Endothelial cell of umbilical vein (primary cell): ENCODE measurements around the gene LRRK2. TPM values are rescaled to one million over a fixed set of nuclear protein-coding genes. Genes with fewer than 3 reads are reported as not detected.

Experiments
- BruUV-seq: library from RNA; stranded (reverse); fragments of 400-500 nt; replicated peaks from 2 replicates; lab custom pipeline; 2021; lab: Mats Ljungman, UMichigan
- CTCF ChIA-PET: fragments of 300-600, 350-600 bp; sonication (Branson Sonifier 250); formaldehyde crosslinking; loops from one replicate; lab custom pipeline; 2021; ENCODE audit warnings: antibody characterized with exemption, inconsistent platforms; lab: Charles Lee
- POLR2A ChIA-PET: fragments of 300-600, 350-600 bp; sonication (Branson Sonifier 250); formaldehyde crosslinking; loops from one replicate; lab custom pipeline; 2021; ENCODE audit warnings: antibody characterized with exemption, inconsistent platforms; lab: Charles Lee
- DNase-seq: peaks from one replicate; pipeline ENCODE4 v3.0.0-alpha.2; 2011; ENCODE audit warnings: low read depth, low spot score
- FAIRE-seq: peaks from 2 replicates; lab custom pipeline; 2011; peaks lifted over from hg19 to GRCh38; lab: Jason Lieb, UNC
- H2AFZ ChIP-seq: 2 replicates; pipeline ENCODE4 v1.6.0; 2012; ENCODE audit warnings: low read depth, low read length, control low read depth, inconsistent platforms
- H3K27ac ChIP-seq: 2 replicates; pipeline ENCODE4 v1.5.1; 2011; ENCODE audit warnings: low read depth, mild to moderate bottlenecking, control low read depth, low read length, moderate library complexity; ENCODE audit not compliant: insufficient read depth
- H3K27me3 ChIP-seq, 2 experiments: 2 replicates each; pipeline versions ENCODE4 v1.6.0 to v1.6.1; 2011; ENCODE audit warnings: low read length in 2 of 2, mixed read lengths in 1 of 2; ENCODE audit not compliant: control insufficient read depth in 2 of 2, insufficient read depth in 2 of 2
- H3K36me3 ChIP-seq, 2 experiments: 2 replicates in 1 of 2; 3 replicates in 1 of 2; pipeline ENCODE4 v1.5.1; 2011; ENCODE audit warnings: low read length in 2 of 2, mild to moderate bottlenecking in 1 of 2, moderate library complexity in 1 of 2; ENCODE audit not compliant: control insufficient read depth in 2 of 2, insufficient read depth in 2 of 2; ENCODE audit errors: extremely low read depth in 1 of 2
- H3K4me1 ChIP-seq: 3 replicates; pipeline ENCODE4 v1.5.1; 2011; ENCODE audit warnings: mild to moderate bottlenecking, low read length; ENCODE audit not compliant: control insufficient read depth, insufficient read depth; ENCODE audit errors: extremely low read depth
- H3K4me2 ChIP-seq: 2 replicates; pipeline ENCODE4 v1.6.1; 2011; ENCODE audit warnings: low read length, control low read depth, mixed read lengths; ENCODE audit not compliant: insufficient read depth
- H3K4me3 ChIP-seq, 3 experiments: fragments of 200-600 bp in 1 of 3; sonication (generic), shearing (Covaris generic) in 1 of 3; replicated peaks in 1 of 3; 2 replicates each; pipeline ENCODE4 v1.5.1; 2011 to 2016; ENCODE audit warnings: control low read depth in 3 of 3, low read length in 3 of 3, mild to moderate bottlenecking in 2 of 3, inconsistent platforms in 1 of 3, low read depth in 1 of 3, moderate library complexity in 1 of 3; ENCODE audit not compliant: insufficient read depth in 1 of 3
- H3K79me2 ChIP-seq: 2 replicates; pipeline ENCODE4 v1.6.0; 2012; ENCODE audit warnings: low read length, inconsistent platforms; ENCODE audit not compliant: control insufficient read depth, insufficient read depth
- H3K9ac ChIP-seq: replicated peaks from 2 replicates; pipeline ENCODE3; 2011; ENCODE audit warnings: low read length, control low read depth; ENCODE audit not compliant: insufficient read depth; ENCODE audit errors: extremely low read depth
- H3K9me1 ChIP-seq: replicated peaks from 3 replicates; pipeline ENCODE4 v1.6.0; 2011; ENCODE audit warnings: mild to moderate bottlenecking, low read length; ENCODE audit not compliant: control insufficient read depth, insufficient read depth; ENCODE audit errors: extremely low read depth
- H3K9me3 ChIP-seq: replicated peaks from 2 replicates; pipeline ENCODE4 v1.5.1; 2012; ENCODE audit warnings: low read length, inconsistent platforms; ENCODE audit not compliant: control insufficient read depth, insufficient read depth
- H4K20me1 ChIP-seq: replicated peaks from 2 replicates; pipeline ENCODE3; 2011; ENCODE audit warnings: mild to moderate bottlenecking, low read length; ENCODE audit not compliant: control insufficient read depth, insufficient read depth; ENCODE audit errors: extremely low read depth
- EZH2 ChIP-seq: IDR thresholded peaks from 2 replicates; pipeline ENCODE4 v1.6.1; 2012; ENCODE audit warnings: borderline replicate concordance, low read depth, mild to moderate bottlenecking, moderate library complexity, low read length, inconsistent platforms; ENCODE audit not compliant: severe bottlenecking
- FOS ChIP-seq: IDR thresholded peaks from 2 replicates; pipeline ENCODE4 v1.6.1; 2011; ENCODE audit warnings: mild to moderate bottlenecking, low read length, moderate library complexity, borderline replicate concordance; ENCODE audit not compliant: insufficient read depth
- JUN ChIP-seq: IDR thresholded peaks from 2 replicates; pipeline ENCODE4 v1.6.1; 2011; ENCODE audit warnings: borderline replicate concordance, low read depth; ENCODE audit not compliant: insufficient read length, insufficient read depth
- MYC ChIP-seq: IDR thresholded peaks from one replicate; pipeline ENCODE4 v1.6.1; 2011; ENCODE audit warnings: mild to moderate bottlenecking, low read depth, low read length
- POLR2A ChIP-seq: IDR thresholded peaks from 2 replicates; pipeline ENCODE4 v1.6.1; 2012; ENCODE audit warnings: low read depth, mild to moderate bottlenecking, control low read depth, low read length
- POLR2AphosphoS5 ChIP-seq: IDR thresholded peaks from 2 replicates; pipeline ENCODE4 v1.6.1; 2012; ENCODE audit warnings: low read depth, mild to moderate bottlenecking, control low read depth, low read length, moderate library complexity; ENCODE audit not compliant: insufficient read depth
- dilution Hi-C: fragments of 300-500 bp; cut with MboI; formaldehyde crosslinking; loops from one replicate; pipeline ENCODE4 v1.15.0; 2019; ENCODE audit warnings: low sequenced_read_pairs; ENCODE audit not compliant: extremely low pct_ligation_motif_present
- intact Hi-C: fragments of 100-400 bp; cut with micrococcal nuclease; formaldehyde crosslinking; loops from one replicate; pipeline ENCODE4 v1.10.0; 2022
- polyA plus RNA-seq, 4 experiments: library from polyadenylated mRNA; depleted of rRNA in 3 of 4; stranded (reverse) in 3 of 4; unstranded in 1 of 4; fragments of >200 nt; gene quantifications; 2 replicates each; pipeline versions ENCODE4 v1.2.1 to v1.2.3, GENCODE V29; 2011 to 2012; ENCODE audit warnings: missing spikeins in 1 of 4
- total RNA-seq: library from RNA; stranded (reverse); gene quantifications from 2 replicates; pipeline ENCODE4 v1.2.3, GENCODE V29; 2021
- TF ChIP-seq, protein P1 (sequence below), 2 donors: IDR thresholded peaks; 1 replicate in 1 of 2; 2 replicates in 1 of 2; pipeline ENCODE4 v1.5.1; 2011; ENCODE audit warnings: low read length in 2 of 2, mild to moderate bottlenecking in 2 of 2, moderate library complexity in 2 of 2, control low read depth in 1 of 2, inconsistent platforms in 1 of 2, low read depth in 1 of 2; ENCODE audit not compliant: insufficient read depth in 1 of 2; ENCODE audit errors: extremely low read depth in 1 of 2
- TF ChIP-seq, protein P2 (sequence below): IDR thresholded peaks from 2 replicates; pipeline ENCODE4 v1.6.1; 2011; ENCODE audit not compliant: insufficient read depth, insufficient read length

The LRRK2 gene
- total and polyA plus RNA-seq, 2 donors (not counting 3 experiments of a cell fraction or from before 2014, with no cell fraction given) = 0.26 to 2.2 TPM

DNA sequence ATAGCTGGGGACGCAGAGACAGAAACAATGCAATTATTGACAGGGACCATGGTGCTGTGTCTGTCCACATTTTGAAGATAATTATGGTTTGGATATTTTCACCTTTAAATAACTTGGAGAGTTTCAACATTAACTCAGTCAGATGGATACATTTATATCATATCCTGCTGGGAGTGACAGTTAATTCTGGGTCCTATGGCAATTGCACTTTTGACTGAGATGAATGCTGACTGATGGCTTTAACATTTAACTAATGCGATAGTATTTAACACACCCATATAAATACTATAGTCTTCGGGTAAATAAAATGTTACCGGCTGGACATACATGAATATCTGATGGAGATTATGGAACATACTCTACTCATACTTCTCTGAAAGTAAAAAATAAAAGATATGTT is 118.3 kb downstream of the LRRK2 start:
- DNase-seq (no peak), FAIRE-seq (no peak)
- Histone ChIP-seq H3K9me1 (no peaks in the 10 kb centered on the region), H3K4me3 (no peak overlapping the region), H4K20me1 (no peaks in the 10 kb centered on the region), H3K4me2 (no peak overlapping the region), H3K36me3 (no peaks in the 10 kb centered on the region), H2AFZ (no peak overlapping the region), H3K79me2 (no peaks in the 10 kb centered on the region), H3K9me3 (no peaks in the 10 kb centered on the region), H3K27ac (no peak overlapping the region), H3K27me3 (no peaks in the 10 kb centered on the region), H3K4me1 (no peaks in the 10 kb centered on the region), H3K9ac (no peak overlapping the region)
- intact Hi-C loops = no loop called here
- ChIA-PET CTCF (no interaction called here), POLR2A (no interaction called here)
- dilution Hi-C loops = no loop called here
- no TSS peak for BruUV-seq
- TF ChIP-seq JUN = no peak
- no peak for TF ChIP-seq FOS
- TF ChIP-seq, protein P1, sequence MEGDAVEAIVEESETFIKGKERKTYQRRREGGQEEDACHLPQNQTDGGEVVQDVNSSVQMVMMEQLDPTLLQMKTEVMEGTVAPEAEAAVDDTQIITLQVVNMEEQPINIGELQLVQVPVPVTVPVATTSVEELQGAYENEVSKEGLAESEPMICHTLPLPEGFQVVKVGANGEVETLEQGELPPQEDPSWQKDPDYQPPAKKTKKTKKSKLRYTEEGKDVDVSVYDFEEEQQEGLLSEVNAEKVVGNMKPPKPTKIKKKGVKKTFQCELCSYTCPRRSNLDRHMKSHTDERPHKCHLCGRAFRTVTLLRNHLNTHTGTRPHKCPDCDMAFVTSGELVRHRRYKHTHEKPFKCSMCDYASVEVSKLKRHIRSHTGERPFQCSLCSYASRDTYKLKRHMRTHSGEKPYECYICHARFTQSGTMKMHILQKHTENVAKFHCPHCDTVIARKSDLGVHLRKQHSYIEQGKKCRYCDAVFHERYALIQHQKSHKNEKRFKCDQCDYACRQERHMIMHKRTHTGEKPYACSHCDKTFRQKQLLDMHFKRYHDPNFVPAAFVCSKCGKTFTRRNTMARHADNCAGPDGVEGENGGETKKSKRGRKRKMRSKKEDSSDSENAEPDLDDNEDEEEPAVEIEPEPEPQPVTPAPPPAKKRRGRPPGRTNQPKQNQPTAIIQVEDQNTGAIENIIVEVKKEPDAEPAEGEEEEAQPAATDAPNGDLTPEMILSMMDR (IDR thresholded peaks at IDR 0.05; ENCODE audit: extremely low read depth in 1 of 2, insufficient read depth in 1 of 2, low read depth in 1 of 2, low read length in 2 of 2) = no peak
- TF ChIP-seq MYC = no peak
- TF ChIP-seq EZH2 = no peak

DNA sequence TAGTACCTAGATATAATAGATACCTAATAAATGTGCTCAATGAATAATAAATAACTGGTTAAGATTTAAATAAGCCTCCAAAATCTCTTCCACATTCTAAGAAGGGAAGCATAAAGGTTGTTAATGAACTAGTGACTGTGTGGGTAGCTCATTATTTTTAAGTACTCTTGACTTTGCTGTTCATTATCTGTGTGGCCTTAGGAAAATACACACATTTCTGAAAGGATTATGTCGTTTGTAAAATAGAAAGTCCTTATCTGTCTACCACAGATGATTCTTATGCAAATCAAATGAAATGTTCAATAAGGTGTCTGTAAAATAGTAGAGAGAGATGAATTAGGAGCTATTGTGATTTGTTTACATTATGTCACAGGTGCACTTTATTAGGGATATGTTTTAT is 119.5 kb downstream of the LRRK2 start:
- no peaks in the 10 kb centered on the region for H3K79me2 ChIP-seq
- ChIA-PET POLR2A (no interaction called here), CTCF (interaction anchor here (1.4 kb wide), 1 partner anchor 8 kb away, joined by 3 read pairs; no protein-coding TSS in a partner anchor)
- H3K9ac ChIP-seq = no peak overlapping the region
- dilution Hi-C loops (no loop called here), intact Hi-C loops (no loop called here)
- no peak overlapping the region for H2AFZ ChIP-seq
- BruUV-seq = no TSS peak
- H4K20me1 ChIP-seq = no peaks in the 10 kb centered on the region
- no peaks in the 10 kb centered on the region for H3K36me3 ChIP-seq
- no peak overlapping the region for H3K4me2 ChIP-seq
- TF ChIP-seq, protein P2, sequence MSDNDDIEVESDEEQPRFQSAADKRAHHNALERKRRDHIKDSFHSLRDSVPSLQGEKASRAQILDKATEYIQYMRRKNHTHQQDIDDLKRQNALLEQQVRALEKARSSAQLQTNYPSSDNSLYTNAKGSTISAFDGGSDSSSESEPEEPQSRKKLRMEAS = no peak
- no peak for TF ChIP-seq JUN
- TF ChIP-seq POLR2A = no peak
- no peak for TF ChIP-seq POLR2AphosphoS5
- TF ChIP-seq MYC = no peak
- TF ChIP-seq, protein P1 (IDR thresholded peaks at IDR 0.05; ENCODE audit: extremely low read depth in 1 of 2, insufficient read depth in 1 of 2, low read depth in 1 of 2, low read length in 2 of 2) = no peak
- no peaks in the 10 kb centered on the region for H3K9me3 ChIP-seq
- no peaks in the 10 kb centered on the region for H3K27me3 ChIP-seq
- DNase-seq (no peak), FAIRE-seq (no peak)
- H3K4me1 ChIP-seq = no peaks in the 10 kb centered on the region
- H3K9me1 ChIP-seq = no peaks in the 10 kb centered on the region
- H3K4me3 ChIP-seq = no peak overlapping the region
- H3K27ac ChIP-seq = no peak overlapping the region
